Measurements from ENCODE around the gene INSRR.

GRCh38 chr1:156865865-156866248 lies 6.9 kb upstream of the INSRR start:
- TF ChIP-seq CTCF (IDR thresholded peaks at IDR 0.05) (no peak), NFATC4 (CRISPR knock-in tag; IDR thresholded peaks at IDR 0.05) (no peak), ATF3 (CRISPR knock-in tag; conservative IDR thresholded peaks at IDR 0.05) (no peak), IRF1 (CRISPR knock-in tag; IDR thresholded peaks at IDR 0.05) (no peak), E2F4 (CRISPR knock-in tag; IDR thresholded peaks at IDR 0.05; ENCODE audit: borderline replicate concordance, low read depth) (no peak), FOXP1 (CRISPR knock-in tag; IDR thresholded peaks at IDR 0.05; ENCODE audit: borderline replicate concordance) (no peak), CBFB (CRISPR knock-in tag; IDR thresholded peaks at IDR 0.05; ENCODE audit: low read depth) (no peak), E2F1 (CRISPR knock-in tag; IDR thresholded peaks at IDR 0.05) (no peak), AFF4 (CRISPR knock-in tag; IDR thresholded peaks at IDR 0.05; ENCODE audit: borderline replicate concordance) (no peak), SMAD3 (CRISPR knock-in tag; IDR thresholded peaks at IDR 0.05; ENCODE audit: borderline replicate concordance) (no peak)
- TF ChIP-seq, protein P1, sequence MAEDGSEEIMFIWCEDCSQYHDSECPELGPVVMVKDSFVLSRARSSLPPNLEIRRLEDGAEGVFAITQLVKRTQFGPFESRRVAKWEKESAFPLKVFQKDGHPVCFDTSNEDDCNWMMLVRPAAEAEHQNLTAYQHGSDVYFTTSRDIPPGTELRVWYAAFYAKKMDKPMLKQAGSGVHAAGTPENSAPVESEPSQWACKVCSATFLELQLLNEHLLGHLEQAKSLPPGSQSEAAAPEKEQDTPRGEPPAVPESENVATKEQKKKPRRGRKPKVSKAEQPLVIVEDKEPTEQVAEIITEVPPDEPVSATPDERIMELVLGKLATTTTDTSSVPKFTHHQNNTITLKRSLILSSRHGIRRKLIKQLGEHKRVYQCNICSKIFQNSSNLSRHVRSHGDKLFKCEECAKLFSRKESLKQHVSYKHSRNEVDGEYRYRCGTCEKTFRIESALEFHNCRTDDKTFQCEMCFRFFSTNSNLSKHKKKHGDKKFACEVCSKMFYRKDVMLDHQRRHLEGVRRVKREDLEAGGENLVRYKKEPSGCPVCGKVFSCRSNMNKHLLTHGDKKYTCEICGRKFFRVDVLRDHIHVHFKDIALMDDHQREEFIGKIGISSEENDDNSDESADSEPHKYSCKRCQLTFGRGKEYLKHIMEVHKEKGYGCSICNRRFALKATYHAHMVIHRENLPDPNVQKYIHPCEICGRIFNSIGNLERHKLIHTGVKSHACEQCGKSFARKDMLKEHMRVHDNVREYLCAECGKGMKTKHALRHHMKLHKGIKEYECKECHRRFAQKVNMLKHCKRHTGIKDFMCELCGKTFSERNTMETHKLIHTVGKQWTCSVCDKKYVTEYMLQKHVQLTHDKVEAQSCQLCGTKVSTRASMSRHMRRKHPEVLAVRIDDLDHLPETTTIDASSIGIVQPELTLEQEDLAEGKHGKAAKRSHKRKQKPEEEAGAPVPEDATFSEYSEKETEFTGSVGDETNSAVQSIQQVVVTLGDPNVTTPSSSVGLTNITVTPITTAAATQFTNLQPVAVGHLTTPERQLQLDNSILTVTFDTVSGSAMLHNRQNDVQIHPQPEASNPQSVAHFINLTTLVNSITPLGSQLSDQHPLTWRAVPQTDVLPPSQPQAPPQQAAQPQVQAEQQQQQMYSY (CRISPR knock-in tag; IDR thresholded peaks at IDR 0.05), result no peak
- TF ChIP-seq, protein P2, sequence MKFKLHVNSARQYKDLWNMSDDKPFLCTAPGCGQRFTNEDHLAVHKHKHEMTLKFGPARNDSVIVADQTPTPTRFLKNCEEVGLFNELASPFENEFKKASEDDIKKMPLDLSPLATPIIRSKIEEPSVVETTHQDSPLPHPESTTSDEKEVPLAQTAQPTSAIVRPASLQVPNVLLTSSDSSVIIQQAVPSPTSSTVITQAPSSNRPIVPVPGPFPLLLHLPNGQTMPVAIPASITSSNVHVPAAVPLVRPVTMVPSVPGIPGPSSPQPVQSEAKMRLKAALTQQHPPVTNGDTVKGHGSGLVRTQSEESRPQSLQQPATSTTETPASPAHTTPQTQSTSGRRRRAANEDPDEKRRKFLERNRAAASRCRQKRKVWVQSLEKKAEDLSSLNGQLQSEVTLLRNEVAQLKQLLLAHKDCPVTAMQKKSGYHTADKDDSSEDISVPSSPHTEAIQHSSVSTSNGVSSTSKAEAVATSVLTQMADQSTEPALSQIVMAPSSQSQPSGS (CRISPR knock-in tag; IDR thresholded peaks at IDR 0.05; ENCODE audit: borderline replicate concordance, low read depth), result no peak
